ENCODE results near the gene SLC22A15.

- TF ChIP-seq CTCF (optimal IDR thresholded peaks at IDR 0.05 in 1 of 3, IDR thresholded peaks at IDR 0.05 in 1 of 3, conservative IDR thresholded peaks at IDR 0.05 in 1 of 3; ENCODE audit: extremely low read depth in 1 of 3, insufficient read depth in 2 of 3, low read length in 3 of 3) (no peak), EZH2 (IDR thresholded peaks at IDR 0.05; ENCODE audit: low read length) (no peak)
These were observed 36.4 kb downstream of the SLC22A15 start for GRCh38 chr1:116012716-116013115.

Measured in keratinocyte (primary cell).